Measurements from ENCODE around the gene PIK3C2A. TPM values are rescaled to one million over a fixed set of nuclear protein-coding genes. Genes with fewer than 3 reads are reported as not detected.
A peak's percentile ranks its signal among the peaks of the same experiment; 100 is the strongest.

Gene PIK3C2A
- total and polyA plus RNA-seq, 5 donors from 2014 or later = 5.6 to 34.4 (median 9.1) TPM

DNA sequence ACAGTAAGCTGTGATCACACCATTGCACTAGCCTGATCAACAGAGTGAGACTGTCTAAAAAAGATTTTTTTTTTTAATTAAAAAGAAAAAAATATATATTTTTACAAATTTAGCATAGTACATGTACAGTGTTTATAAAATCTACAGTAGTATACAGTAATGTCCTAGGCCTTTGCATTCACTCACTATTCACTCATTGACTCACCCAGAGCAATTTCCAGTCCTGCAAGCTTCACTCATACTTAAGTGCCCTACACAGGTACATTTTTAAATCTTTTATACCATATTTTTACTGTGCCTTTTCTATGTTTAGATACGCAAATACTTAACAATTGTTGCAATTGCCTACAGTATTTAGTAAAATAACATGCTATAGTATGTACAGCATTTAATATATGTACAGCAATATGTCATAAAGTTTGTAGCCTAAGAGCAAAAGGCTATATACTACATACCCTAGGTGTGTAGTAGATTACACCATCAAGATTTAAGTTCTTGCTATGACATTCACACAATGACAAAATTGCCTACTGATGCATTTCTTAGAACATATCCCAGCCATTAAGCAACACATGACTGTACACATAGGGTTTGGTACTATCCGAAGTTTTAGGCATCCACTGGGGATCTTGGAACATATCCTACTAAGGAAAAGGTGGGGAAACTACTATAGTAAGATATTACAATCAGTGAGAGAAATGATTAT is 22.8 kb downstream of the PIK3C2A start:
- H3K4me3 ChIP-seq (ENCODE audit: low read depth, low read length) = no peak overlapping the region
- no peak overlapping the region for H3K27ac Mint-ChIP-seq
- H3K27me3 Mint-ChIP-seq = no peaks in the 10 kb centered on the region

DNA sequence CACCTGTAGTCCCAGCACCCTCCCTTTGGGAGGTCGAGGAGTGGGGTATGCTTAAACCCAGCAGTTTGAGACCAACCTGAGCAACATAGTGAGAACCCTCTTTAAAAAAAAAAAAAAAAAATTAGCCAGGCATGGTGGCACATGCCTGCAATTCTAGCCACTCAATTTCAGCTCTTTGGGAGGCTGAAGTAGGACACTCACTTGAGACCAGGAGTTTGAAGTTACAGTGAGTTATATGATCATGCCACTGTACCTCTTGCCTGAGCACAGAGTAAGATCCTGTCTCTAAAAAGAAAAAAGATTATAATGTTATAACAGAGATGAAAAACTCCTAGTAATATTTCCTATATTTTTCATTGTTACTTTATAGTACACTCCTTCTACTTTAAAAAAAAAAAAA is 23.9 kb downstream of the PIK3C2A start:
- no peaks in the 10 kb centered on the region for H3K4me1 ChIP-seq (ENCODE audit: control insufficient read depth, insufficient read depth, low read length, poor library complexity, severe bottlenecking)
- Mint-ChIP-seq H3K36me3 (peaks cover 12% of the 10 kb centered on the region), H3K9me3 (no peaks in the 10 kb centered on the region), H3K27ac (no peak overlapping the region), H3K4me1 (peaks cover 0 to 26% (median 16%) of the 10 kb centered on the region in 4 donors), H3K27me3 (no peaks in the 10 kb centered on the region), H3K4me3 (no peak overlapping the region)
- no peak for DNase-seq
- H3K36me3 ChIP-seq (ENCODE audit: control insufficient read depth, insufficient read depth, low read length) = peaks cover 8% of the 10 kb centered on the region
- no peaks in the 10 kb centered on the region for H3K9me3 ChIP-seq (ENCODE audit: control insufficient read depth in 2 of 2, low read length in 2 of 2)
- no peaks in the 10 kb centered on the region for H3K27me3 ChIP-seq (ENCODE audit: control insufficient read depth, insufficient read depth, low read length)
- no peak overlapping the region for H3K27ac ChIP-seq (ENCODE audit: insufficient read depth, low read length, poor library complexity, severe bottlenecking)
- H3K4me3 ChIP-seq (ENCODE audit: low read depth, low read length) = no peak overlapping the region
- ATAC-seq (ENCODE audit: low read depth in 2 of 2) = no peak

More for the DNA sequence above, 22.8 kb downstream of the PIK3C2A start:
- DNase-seq = no peak
- Mint-ChIP-seq H3K9me3 (no peaks in the 10 kb centered on the region), H3K4me1 (peaks cover 0 to 26% (median 16%) of the 10 kb centered on the region in 4 donors), H3K36me3 (peaks cover 12% of the 10 kb centered on the region), H3K4me3 (no peak overlapping the region)
- Histone ChIP-seq H3K9me3 (ENCODE audit: control insufficient read depth in 2 of 2, low read length in 2 of 2) (no peaks in the 10 kb centered on the region), H3K4me1 (ENCODE audit: control insufficient read depth, insufficient read depth, low read length, poor library complexity, severe bottlenecking) (no peaks in the 10 kb centered on the region), H3K36me3 (ENCODE audit: control insufficient read depth, insufficient read depth, low read length) (peaks cover 8% of the 10 kb centered on the region), H3K27me3 (ENCODE audit: control insufficient read depth, insufficient read depth, low read length) (no peaks in the 10 kb centered on the region), H3K27ac (ENCODE audit: insufficient read depth, low read length, poor library complexity, severe bottlenecking) (no peak overlapping the region)
- ATAC-seq (ENCODE audit: low read depth in 2 of 2) = no peak

GRCh38 chr11:17179970-17180369 is 27.8 kb downstream of the PIK3C2A start:
- Mint-ChIP-seq H3K36me3 (peaks cover 8% of the 10 kb centered on the region), H3K4me3 (no peak overlapping the region), H3K9me3 (no peaks in the 10 kb centered on the region), H3K4me1 (peaks cover 0 to 11% (median 9%) of the 10 kb centered on the region in 4 donors), H3K27me3 (no peaks in the 10 kb centered on the region), H3K27ac (no peak overlapping the region)
- no peak for ATAC-seq (ENCODE audit: low read depth in 2 of 2)
- H3K4me3 ChIP-seq (ENCODE audit: low read depth, low read length) = no peak overlapping the region
- no peak overlapping the region for H3K27ac ChIP-seq (ENCODE audit: insufficient read depth, low read length, poor library complexity, severe bottlenecking)
- no peak for DNase-seq
- no peaks in the 10 kb centered on the region for H3K9me3 ChIP-seq (ENCODE audit: control insufficient read depth in 2 of 2, low read length in 2 of 2)
- H3K27me3 ChIP-seq (ENCODE audit: control insufficient read depth, insufficient read depth, low read length) = no peaks in the 10 kb centered on the region
- H3K36me3 ChIP-seq (ENCODE audit: control insufficient read depth, insufficient read depth, low read length) = peaks cover 8% of the 10 kb centered on the region
- H3K4me1 ChIP-seq (ENCODE audit: control insufficient read depth, insufficient read depth, low read length, poor library complexity, severe bottlenecking) = no peaks in the 10 kb centered on the region

DNA sequence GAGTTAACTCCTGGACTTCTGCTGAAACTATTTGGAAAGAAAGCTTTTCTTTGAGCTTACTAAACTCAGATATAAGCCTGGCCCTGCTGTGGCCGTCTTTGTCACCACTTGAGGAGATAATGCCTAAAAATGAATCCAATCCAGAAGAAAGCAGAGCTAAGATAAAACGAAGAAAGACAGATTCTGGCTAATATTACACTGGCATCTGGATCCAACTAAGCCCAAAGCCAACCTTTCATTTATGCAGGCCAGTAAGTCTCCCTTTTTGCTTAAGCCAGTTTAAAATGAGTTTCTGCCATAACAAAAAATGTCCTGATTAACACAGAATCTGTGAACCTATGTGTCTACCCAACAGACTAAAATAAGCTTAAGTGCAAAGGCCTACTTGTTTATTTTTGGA is 34.5 kb downstream of the PIK3C2A start:
- peaks cover 14 to 26% (median 24%) of the 10 kb centered on the region in 4 donors for H3K4me1 Mint-ChIP-seq
- H3K27ac Mint-ChIP-seq = no peak overlapping the region
- H3K4me3 Mint-ChIP-seq = no peak overlapping the region
- no peaks in the 10 kb centered on the region for H3K9me3 Mint-ChIP-seq
- Histone ChIP-seq H3K4me1 (ENCODE audit: control insufficient read depth, insufficient read depth, low read length, poor library complexity, severe bottlenecking) (no peaks in the 10 kb centered on the region), H3K4me3 (ENCODE audit: low read depth, low read length) (no peak overlapping the region), H3K36me3 (ENCODE audit: control insufficient read depth, insufficient read depth, low read length) (peaks cover 6% of the 10 kb centered on the region), H3K27me3 (ENCODE audit: control insufficient read depth, insufficient read depth, low read length) (no peaks in the 10 kb centered on the region), H3K27ac (ENCODE audit: insufficient read depth, low read length, poor library complexity, severe bottlenecking) (no peak overlapping the region), H3K9me3 (ENCODE audit: control insufficient read depth in 2 of 2, low read length in 2 of 2) (no peaks in the 10 kb centered on the region)
- DNase-seq = no peak
- H3K27me3 Mint-ChIP-seq = no peaks in the 10 kb centered on the region
- no peak for ATAC-seq (ENCODE audit: low read depth in 2 of 2)
- peaks cover 27% of the 10 kb centered on the region for H3K36me3 Mint-ChIP-seq

DNA sequence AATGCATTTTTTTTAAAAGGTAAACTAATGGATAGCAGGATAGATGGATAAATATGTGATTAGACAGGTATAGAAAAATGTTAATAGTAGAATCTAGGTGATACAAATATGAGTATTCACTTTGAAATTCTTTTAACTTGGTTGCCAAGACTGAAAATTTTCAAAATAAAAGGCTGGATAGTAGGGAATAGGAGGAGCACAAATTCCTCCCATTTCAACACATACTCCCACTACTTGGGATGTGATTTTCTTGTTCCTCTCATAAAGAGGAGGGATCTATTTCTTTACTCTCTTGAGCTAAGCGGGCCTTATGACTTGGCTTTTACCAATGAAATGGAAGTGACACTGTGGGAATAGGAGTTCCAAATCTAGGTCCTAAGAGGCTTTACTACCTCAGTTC is 35.9 kb downstream of the PIK3C2A start:
- Mint-ChIP-seq H3K4me3 (no peak overlapping the region), H3K27ac (peak overlapping the region in 1 of 3 donors; percentile 10)

DNA sequence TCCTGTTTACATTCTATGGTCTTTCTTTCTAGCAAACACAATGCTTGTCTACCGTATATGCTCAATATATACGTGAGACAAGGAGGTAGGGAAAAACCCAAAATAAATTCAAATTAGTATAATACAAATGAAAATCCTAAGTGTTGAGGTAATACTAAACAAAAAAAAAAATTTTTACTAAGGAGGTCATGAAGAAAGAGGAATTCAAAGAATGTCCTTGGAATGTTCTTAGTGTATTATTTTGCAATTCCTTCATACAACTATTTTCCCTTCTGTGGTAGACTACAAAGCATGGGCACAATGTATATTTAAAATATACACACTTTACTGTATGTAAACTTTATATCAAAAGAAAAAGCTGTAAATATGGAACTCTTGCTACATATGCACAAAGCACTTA is 36.4 kb downstream of the PIK3C2A start:
- H3K4me3 Mint-ChIP-seq = no peak overlapping the region
- no peaks in the 10 kb centered on the region for H3K27me3 Mint-ChIP-seq
- peaks cover 33% of the 10 kb centered on the region for H3K36me3 Mint-ChIP-seq
- H3K27ac Mint-ChIP-seq = no peak overlapping the region
- no peaks in the 10 kb centered on the region for H3K4me1 ChIP-seq (ENCODE audit: control insufficient read depth, insufficient read depth, low read length, poor library complexity, severe bottlenecking)
- DNase-seq = no peak
- no peaks in the 10 kb centered on the region for H3K9me3 ChIP-seq (ENCODE audit: control insufficient read depth in 2 of 2, low read length in 2 of 2)
- H3K27me3 ChIP-seq (ENCODE audit: control insufficient read depth, insufficient read depth, low read length) = no peaks in the 10 kb centered on the region
- H3K4me3 ChIP-seq (ENCODE audit: low read depth, low read length) = no peak overlapping the region
- no peak for ATAC-seq (ENCODE audit: low read depth in 2 of 2)
- H3K27ac ChIP-seq (ENCODE audit: insufficient read depth, low read length, poor library complexity, severe bottlenecking) = no peak overlapping the region
- peaks cover 12% of the 10 kb centered on the region for H3K36me3 ChIP-seq (ENCODE audit: control insufficient read depth, insufficient read depth, low read length)
- H3K9me3 Mint-ChIP-seq = no peaks in the 10 kb centered on the region
- peaks cover 12 to 31% (median 27%) of the 10 kb centered on the region in 4 donors for H3K4me1 Mint-ChIP-seq

More for the DNA sequence above, 35.9 kb downstream of the PIK3C2A start:
- Histone ChIP-seq H3K9me3 (ENCODE audit: control insufficient read depth in 2 of 2, low read length in 2 of 2) (no peaks in the 10 kb centered on the region), H3K4me1 (ENCODE audit: control insufficient read depth, insufficient read depth, low read length, poor library complexity, severe bottlenecking) (no peaks in the 10 kb centered on the region), H3K4me3 (ENCODE audit: low read depth, low read length) (no peak overlapping the region), H3K27ac (ENCODE audit: insufficient read depth, low read length, poor library complexity, severe bottlenecking) (no peak overlapping the region), H3K27me3 (ENCODE audit: control insufficient read depth, insufficient read depth, low read length) (no peaks in the 10 kb centered on the region), H3K36me3 (ENCODE audit: control insufficient read depth, insufficient read depth, low read length) (peaks cover 12% of the 10 kb centered on the region)
- Mint-ChIP-seq H3K4me1 (peaks cover 12 to 26% (median 25%) of the 10 kb centered on the region in 4 donors), H3K36me3 (peaks cover 33% of the 10 kb centered on the region), H3K27me3 (no peaks in the 10 kb centered on the region), H3K9me3 (no peaks in the 10 kb centered on the region)
- no peak for DNase-seq
- no peak for ATAC-seq (ENCODE audit: low read depth in 2 of 2)

DNA sequence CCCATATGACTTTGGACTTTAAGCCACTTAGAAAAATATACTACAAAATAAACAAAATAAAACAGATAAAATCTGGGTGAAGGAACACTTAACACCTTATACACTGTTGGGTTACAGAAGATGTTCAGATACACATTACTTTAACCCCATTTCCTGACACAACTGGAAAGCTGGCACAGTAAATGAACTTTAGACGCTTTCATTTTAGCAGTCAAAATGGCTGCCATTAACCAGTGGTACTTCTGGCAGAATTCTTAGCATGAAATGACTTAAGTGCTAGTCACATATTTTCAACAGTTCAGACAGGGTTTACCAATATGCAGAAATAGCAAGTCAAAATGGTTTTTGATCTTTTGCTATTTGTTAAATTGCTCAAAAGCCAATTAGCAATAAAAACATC is 37.9 kb downstream of the PIK3C2A start:
- Histone ChIP-seq H3K36me3 (ENCODE audit: control insufficient read depth, insufficient read depth, low read length) (peaks cover 12% of the 10 kb centered on the region), H3K4me3 (ENCODE audit: low read depth, low read length) (no peak overlapping the region), H3K4me1 (ENCODE audit: control insufficient read depth, insufficient read depth, low read length, poor library complexity, severe bottlenecking) (peaks cover 4% of the 10 kb centered on the region), H3K27me3 (ENCODE audit: control insufficient read depth, insufficient read depth, low read length) (no peaks in the 10 kb centered on the region), H3K27ac (ENCODE audit: insufficient read depth, low read length, poor library complexity, severe bottlenecking) (no peak overlapping the region), H3K9me3 (ENCODE audit: control insufficient read depth in 2 of 2, low read length in 2 of 2) (no peaks in the 10 kb centered on the region)
- Mint-ChIP-seq H3K27ac (peak overlapping the region in 1 of 3 donors; percentile 32), H3K36me3 (peaks cover 33% of the 10 kb centered on the region), H3K9me3 (no peaks in the 10 kb centered on the region), H3K4me1 (peaks cover 16 to 38% (median 30%) of the 10 kb centered on the region in 4 donors), H3K27me3 (no peaks in the 10 kb centered on the region), H3K4me3 (no peak overlapping the region)
- ATAC-seq (ENCODE audit: low read depth in 2 of 2) (no peak), DNase-seq (no peak)

Measured in CD4-positive, CD25-positive, alpha-beta regulatory T cell (primary cell).